Measurements from ENCODE around the gene PDZRN4.

Gene PDZRN4

GRCh38 chr12:41558671-41559070 is 370.6 kb downstream of the PDZRN4 start:
- H3K27ac ChIP-seq (ENCODE audit: low read length): no peak overlapping the region
- H3K4me1 ChIP-seq (ENCODE audit: control insufficient read depth, insufficient read depth, low read length): no peaks in the 10 kb centered on the region
- H3K4me3 ChIP-seq (ENCODE audit: low read length in 2 of 2): no peak overlapping the region
- H3K27me3 ChIP-seq (ENCODE audit: control insufficient read depth in 1 of 2, insufficient read depth in 2 of 2, low read length in 2 of 2): no peaks in the 10 kb centered on the region
- peaks cover 5 to 10% of the 10 kb centered on the region in 2 donors for H3K36me3 ChIP-seq (ENCODE audit: control insufficient read depth in 2 of 2, insufficient read depth in 2 of 2, low read length in 2 of 2)
- no peaks in the 10 kb centered on the region for H3K9me3 ChIP-seq (ENCODE audit: control insufficient read depth in 2 of 2, low read length in 2 of 2)
- H3K9ac ChIP-seq (ENCODE audit: low read length in 2 of 2): no peak overlapping the region

GRCh38 chr12:41563051-41563450 is 374.9 kb downstream of the PDZRN4 start:
- Histone ChIP-seq H3K4me3 (ENCODE audit: low read length in 2 of 2) (no peak overlapping the region), H3K27ac (ENCODE audit: low read length) (no peak overlapping the region), H3K4me1 (ENCODE audit: control insufficient read depth, insufficient read depth, low read length) (no peaks in the 10 kb centered on the region), H3K9me3 (ENCODE audit: control insufficient read depth in 2 of 2, low read length in 2 of 2) (no peaks in the 10 kb centered on the region), H3K27me3 (ENCODE audit: control insufficient read depth in 1 of 2, insufficient read depth in 2 of 2, low read length in 2 of 2) (no peaks in the 10 kb centered on the region), H3K9ac (ENCODE audit: low read length in 2 of 2) (no peak overlapping the region), H3K36me3 (ENCODE audit: control insufficient read depth in 2 of 2, insufficient read depth in 2 of 2, low read length in 2 of 2) (peaks cover 8 to 12% of the 10 kb centered on the region in 2 donors)

GRCh38 chr12:41564816-41565215 is 376.7 kb downstream of the PDZRN4 start:
- Histone ChIP-seq H3K4me1 (ENCODE audit: control insufficient read depth, insufficient read depth, low read length) (no peaks in the 10 kb centered on the region), H3K9ac (ENCODE audit: low read length in 2 of 2) (no peak overlapping the region), H3K27ac (ENCODE audit: low read length) (no peak overlapping the region), H3K4me3 (ENCODE audit: low read length in 2 of 2) (no peak overlapping the region), H3K27me3 (ENCODE audit: control insufficient read depth in 1 of 2, insufficient read depth in 2 of 2, low read length in 2 of 2) (no peaks in the 10 kb centered on the region), H3K9me3 (ENCODE audit: control insufficient read depth in 2 of 2, low read length in 2 of 2) (no peaks in the 10 kb centered on the region), H3K36me3 (ENCODE audit: control insufficient read depth in 2 of 2, insufficient read depth in 2 of 2, low read length in 2 of 2) (peaks cover 8 to 12% of the 10 kb centered on the region in 2 donors)

- Histone ChIP-seq H3K27me3 (ENCODE audit: control insufficient read depth in 1 of 2, insufficient read depth in 2 of 2, low read length in 2 of 2) (no peaks in the 10 kb centered on the region), H3K9me3 (ENCODE audit: control insufficient read depth in 2 of 2, low read length in 2 of 2) (no peaks in the 10 kb centered on the region), H3K9ac (ENCODE audit: low read length in 2 of 2) (no peak overlapping the region), H3K27ac (ENCODE audit: low read length) (no peak overlapping the region), H3K4me3 (ENCODE audit: low read length in 2 of 2) (no peak overlapping the region), H3K36me3 (ENCODE audit: control insufficient read depth in 2 of 2, insufficient read depth in 2 of 2, low read length in 2 of 2) (peaks cover 9 to 12% of the 10 kb centered on the region in 2 donors), H3K4me1 (ENCODE audit: control insufficient read depth, insufficient read depth, low read length) (no peaks in the 10 kb centered on the region)
Observed at GRCh38 chr12:41566703-41567102, 378.6 kb downstream of the PDZRN4 start.

GRCh38 chr12:41573445-41573844 is 385.3 kb downstream of the PDZRN4 start:
- H3K9ac ChIP-seq (ENCODE audit: low read length in 2 of 2): no peak overlapping the region
- no peaks in the 10 kb centered on the region for H3K4me1 ChIP-seq (ENCODE audit: control insufficient read depth, insufficient read depth, low read length)
- H3K36me3 ChIP-seq (ENCODE audit: control insufficient read depth in 2 of 2, insufficient read depth in 2 of 2, low read length in 2 of 2): peaks cover 15 to 16% of the 10 kb centered on the region in 2 donors
- no peaks in the 10 kb centered on the region for H3K27me3 ChIP-seq (ENCODE audit: control insufficient read depth in 1 of 2, insufficient read depth in 2 of 2, low read length in 2 of 2)
- no peaks in the 10 kb centered on the region for H3K9me3 ChIP-seq (ENCODE audit: control insufficient read depth in 2 of 2, low read length in 2 of 2)
- H3K27ac ChIP-seq (ENCODE audit: low read length): no peak overlapping the region
- no peak overlapping the region for H3K4me3 ChIP-seq (ENCODE audit: low read length in 2 of 2)

GRCh38 chr12:41576925-41577324 is 388.8 kb downstream of the PDZRN4 start:
- Histone ChIP-seq H3K36me3 (ENCODE audit: control insufficient read depth in 2 of 2, insufficient read depth in 2 of 2, low read length in 2 of 2) (peaks cover 13 to 15% of the 10 kb centered on the region in 2 donors), H3K4me3 (ENCODE audit: low read length in 2 of 2) (no peak overlapping the region), H3K9ac (ENCODE audit: low read length in 2 of 2) (no peak overlapping the region), H3K9me3 (ENCODE audit: control insufficient read depth in 2 of 2, low read length in 2 of 2) (no peaks in the 10 kb centered on the region), H3K27ac (ENCODE audit: low read length) (no peak overlapping the region), H3K4me1 (ENCODE audit: control insufficient read depth, insufficient read depth, low read length) (no peaks in the 10 kb centered on the region), H3K27me3 (ENCODE audit: control insufficient read depth in 1 of 2, insufficient read depth in 2 of 2, low read length in 2 of 2) (no peaks in the 10 kb centered on the region)

GRCh38 chr12:41577995-41578394 is 389.9 kb downstream of the PDZRN4 start:
- Histone ChIP-seq H3K4me1 (ENCODE audit: control insufficient read depth, insufficient read depth, low read length) (no peaks in the 10 kb centered on the region), H3K4me3 (ENCODE audit: low read length in 2 of 2) (no peak overlapping the region), H3K9me3 (ENCODE audit: control insufficient read depth in 2 of 2, low read length in 2 of 2) (no peaks in the 10 kb centered on the region), H3K36me3 (ENCODE audit: control insufficient read depth in 2 of 2, insufficient read depth in 2 of 2, low read length in 2 of 2) (peaks cover 5 to 7% of the 10 kb centered on the region in 2 donors), H3K27ac (ENCODE audit: low read length) (no peak overlapping the region), H3K9ac (ENCODE audit: low read length in 2 of 2) (no peak overlapping the region), H3K27me3 (ENCODE audit: control insufficient read depth in 1 of 2, insufficient read depth in 2 of 2, low read length in 2 of 2) (no peaks in the 10 kb centered on the region)

- no peak overlapping the region for H3K4me3 ChIP-seq (ENCODE audit: low read length in 2 of 2)
- no peak overlapping the region for H3K9ac ChIP-seq (ENCODE audit: low read length in 2 of 2)
- H3K27ac ChIP-seq (ENCODE audit: low read length): no peak overlapping the region
- H3K4me1 ChIP-seq (ENCODE audit: control insufficient read depth, insufficient read depth, low read length): no peaks in the 10 kb centered on the region
- no peaks in the 10 kb centered on the region for H3K27me3 ChIP-seq (ENCODE audit: control insufficient read depth in 1 of 2, insufficient read depth in 2 of 2, low read length in 2 of 2)
- H3K36me3 ChIP-seq (ENCODE audit: control insufficient read depth in 2 of 2, insufficient read depth in 2 of 2, low read length in 2 of 2): no peaks in the 10 kb centered on the region
- H3K9me3 ChIP-seq (ENCODE audit: control insufficient read depth in 2 of 2, low read length in 2 of 2): no peaks in the 10 kb centered on the region
Observed at GRCh38 chr12:41585784-41586183, 397.7 kb downstream of the PDZRN4 start.

GRCh38 chr12:41587574-41587973 is 399.5 kb downstream of the PDZRN4 start:
- H3K36me3 ChIP-seq (ENCODE audit: control insufficient read depth in 2 of 2, insufficient read depth in 2 of 2, low read length in 2 of 2): no peaks in the 10 kb centered on the region
- H3K4me1 ChIP-seq (ENCODE audit: control insufficient read depth, insufficient read depth, low read length): no peaks in the 10 kb centered on the region
- no peak overlapping the region for H3K4me3 ChIP-seq (ENCODE audit: low read length in 2 of 2)
- H3K9ac ChIP-seq (ENCODE audit: low read length in 2 of 2): no peak overlapping the region
- no peaks in the 10 kb centered on the region for H3K9me3 ChIP-seq (ENCODE audit: control insufficient read depth in 2 of 2, low read length in 2 of 2)
- no peak overlapping the region for H3K27ac ChIP-seq (ENCODE audit: low read length)
- no peaks in the 10 kb centered on the region for H3K27me3 ChIP-seq (ENCODE audit: control insufficient read depth in 1 of 2, insufficient read depth in 2 of 2, low read length in 2 of 2)

- no peak overlapping the region for H3K27ac ChIP-seq (ENCODE audit: low read length)
- no peaks in the 10 kb centered on the region for H3K36me3 ChIP-seq (ENCODE audit: control insufficient read depth in 2 of 2, insufficient read depth in 2 of 2, low read length in 2 of 2)
- H3K9me3 ChIP-seq (ENCODE audit: control insufficient read depth in 2 of 2, low read length in 2 of 2): no peaks in the 10 kb centered on the region
- H3K27me3 ChIP-seq (ENCODE audit: control insufficient read depth in 1 of 2, insufficient read depth in 2 of 2, low read length in 2 of 2): no peaks in the 10 kb centered on the region
- no peak overlapping the region for H3K4me3 ChIP-seq (ENCODE audit: low read length in 2 of 2)
- no peaks in the 10 kb centered on the region for H3K4me1 ChIP-seq (ENCODE audit: control insufficient read depth, insufficient read depth, low read length)
- no peak overlapping the region for H3K9ac ChIP-seq (ENCODE audit: low read length in 2 of 2)
Observed at GRCh38 chr12:41589878-41590277, 401.8 kb downstream of the PDZRN4 start.

- Histone ChIP-seq H3K9me3 (ENCODE audit: control insufficient read depth in 2 of 2, low read length in 2 of 2) (no peaks in the 10 kb centered on the region), H3K27ac (ENCODE audit: low read length) (no peak overlapping the region), H3K27me3 (ENCODE audit: control insufficient read depth in 1 of 2, insufficient read depth in 2 of 2, low read length in 2 of 2) (no peaks in the 10 kb centered on the region), H3K36me3 (ENCODE audit: control insufficient read depth in 2 of 2, insufficient read depth in 2 of 2, low read length in 2 of 2) (no peaks in the 10 kb centered on the region), H3K9ac (ENCODE audit: low read length in 2 of 2) (no peak overlapping the region), H3K4me3 (ENCODE audit: low read length in 2 of 2) (no peak overlapping the region), H3K4me1 (ENCODE audit: control insufficient read depth, insufficient read depth, low read length) (no peaks in the 10 kb centered on the region)
Observed at GRCh38 chr12:41596190-41596589, 408.1 kb downstream of the PDZRN4 start.

Measured in stomach smooth muscle (tissue), 2 donors.